GM08714 (cell line): ENCODE measurements around the gene DVL3.
A peak's percentile ranks its signal among the peaks of the same experiment; 100 is the strongest.
"Not testable (repeated sequence)": the region's sequence is repeated elsewhere in the genome, so short reads cannot be mapped to it uniquely, and the experiment has no call there.

Source experiments
- H3K4me3 ChIP-seq: fragments of 200-500 bp; sonication (Bioruptor generic); 2 replicates; pipeline ENCODE4 v1.5.1; 2014; ENCODE audit warnings: mild to moderate bottlenecking, low read length, inconsistent platforms
- ZNF274 ChIP-seq: IDR thresholded peaks from 2 replicates; pipeline ENCODE4 v1.6.1; 2012; ENCODE audit warnings: mild to moderate bottlenecking, low read depth, low read length

Gene DVL3

GRCh38 chr3:184143327-184143726 is 11.8 kb upstream of the DVL3 start:
- H3K4me3 ChIP-seq: no peak overlapping the region
- no peak for TF ChIP-seq ZNF274

- no peak overlapping the region for H3K4me3 ChIP-seq
- TF ChIP-seq ZNF274: no peak
Observed at GRCh38 chr3:184144505-184144904, 10.7 kb upstream of the DVL3 start.

- H3K4me3 ChIP-seq: no peak overlapping the region
- no peak for TF ChIP-seq ZNF274
Observed at GRCh38 chr3:184145111-184145524, 10.1 kb upstream of the DVL3 start.

GRCh38 chr3:184145751-184146270 is 9.4 kb upstream of the DVL3 start:
- TF ChIP-seq ZNF274: no peak
- H3K4me3 ChIP-seq: no peak overlapping the region

- TF ChIP-seq ZNF274: no peak
- H3K4me3 ChIP-seq: no peak overlapping the region
Observed at GRCh38 chr3:184148076-184148475, 7.1 kb upstream of the DVL3 start.

GRCh38 chr3:184149123-184149522 is 6.1 kb upstream of the DVL3 start:
- no peak for TF ChIP-seq ZNF274
- H3K4me3 ChIP-seq: no peak overlapping the region

GRCh38 chr3:184149770-184150169 is 5.4 kb upstream of the DVL3 start:
- H3K4me3 ChIP-seq: not testable (repeated sequence)

- H3K4me3 ChIP-seq: peak overlapping the region; percentile 81
- TF ChIP-seq ZNF274: no peak
Observed at GRCh38 chr3:184155644-184156521, 706 bp downstream of the DVL3 start.

- H3K4me3 ChIP-seq: peak overlapping the region; percentile 81
- no peak for TF ChIP-seq ZNF274
Observed at GRCh38 chr3:184156522-184156955, 1.4 kb downstream of the DVL3 start.

- TF ChIP-seq ZNF274: no peak
- peak overlapping the region; percentile 81 for H3K4me3 ChIP-seq
Observed at GRCh38 chr3:184157206-184157605, 2.0 kb downstream of the DVL3 start.

- TF ChIP-seq ZNF274: no peak
- H3K4me3 ChIP-seq: no peak overlapping the region
Observed at GRCh38 chr3:184158404-184158803, 3.2 kb downstream of the DVL3 start.

GRCh38 chr3:184160456-184160855 is 5.3 kb downstream of the DVL3 start:
- TF ChIP-seq ZNF274: no peak
- H3K4me3 ChIP-seq: no peak overlapping the region

- H3K4me3 ChIP-seq: not testable (repeated sequence)
Observed at GRCh38 chr3:184162571-184163070, 7.4 kb downstream of the DVL3 start.

- TF ChIP-seq ZNF274: no peak
- no peak overlapping the region for H3K4me3 ChIP-seq
Observed at GRCh38 chr3:184164648-184165330, 9.6 kb downstream of the DVL3 start.

- no peak overlapping the region for H3K4me3 ChIP-seq
- no peak for TF ChIP-seq ZNF274
Observed at GRCh38 chr3:184165543-184165942, 10.4 kb downstream of the DVL3 start.
